ENCODE measurements around the gene MED29. TPM values are rescaled to one million over a fixed set of nuclear protein-coding genes. Genes with fewer than 3 reads are reported as not detected.
A peak's percentile ranks its signal among the peaks of the same experiment; 100 is the strongest.

The MED29 gene
- total and polyA plus RNA-seq, 2 of the 13 experiments (the other 11 are each of a cell fraction or from before 2014, with no cell fraction given): 14.0 to 19.7 TPM

GRCh38 chr19:39410017-39410830 lies 19.0 kb downstream of the MED29 start (continued):
- TF ChIP-seq ARID3A (IDR thresholded peaks at IDR 0.05; ENCODE audit: low read depth, low read length): no peak
- TF ChIP-seq MLXIP (CRISPR knock-in tag; IDR thresholded peaks at IDR 0.05; ENCODE audit: borderline replicate concordance): no peak
- TF ChIP-seq ZNF616 (CRISPR knock-in tag; IDR thresholded peaks at IDR 0.05; ENCODE audit: low read depth): no peak; the same call in 1 of the 2 replicates
- TF ChIP-seq IRX3 (CRISPR knock-in tag; IDR thresholded peaks at IDR 0.05; ENCODE audit: borderline replicate concordance, low read depth): no peak
- TF ChIP-seq KLF6 (CRISPR knock-in tag; IDR thresholded peaks at IDR 0.05): no peak
- no peak for TF ChIP-seq RFXAP (CRISPR knock-in tag; IDR thresholded peaks at IDR 0.05; ENCODE audit: borderline replicate concordance)
- peak; percentile 48; the same call in 1 of the 2 replicates for TF ChIP-seq ERF (CRISPR knock-in tag; IDR thresholded peaks at IDR 0.05)
- TF ChIP-seq, protein P1, sequence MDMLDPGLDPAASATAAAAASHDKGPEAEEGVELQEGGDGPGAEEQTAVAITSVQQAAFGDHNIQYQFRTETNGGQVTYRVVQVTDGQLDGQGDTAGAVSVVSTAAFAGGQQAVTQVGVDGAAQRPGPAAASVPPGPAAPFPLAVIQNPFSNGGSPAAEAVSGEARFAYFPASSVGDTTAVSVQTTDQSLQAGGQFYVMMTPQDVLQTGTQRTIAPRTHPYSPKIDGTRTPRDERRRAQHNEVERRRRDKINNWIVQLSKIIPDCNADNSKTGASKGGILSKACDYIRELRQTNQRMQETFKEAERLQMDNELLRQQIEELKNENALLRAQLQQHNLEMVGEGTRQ (IDR thresholded peaks at IDR 0.05; ENCODE audit: low read depth, low read length): no peak
- TF ChIP-seq, protein P1 (CRISPR knock-in tag; IDR thresholded peaks at IDR 0.05; ENCODE audit: borderline replicate concordance): no peak; the same call in 1 of the 2 replicates
- no peak for TF ChIP-seq MBNL3 (CRISPR knock-in tag; conservative IDR thresholded peaks at IDR 0.05)
- TF ChIP-seq, protein P2, sequence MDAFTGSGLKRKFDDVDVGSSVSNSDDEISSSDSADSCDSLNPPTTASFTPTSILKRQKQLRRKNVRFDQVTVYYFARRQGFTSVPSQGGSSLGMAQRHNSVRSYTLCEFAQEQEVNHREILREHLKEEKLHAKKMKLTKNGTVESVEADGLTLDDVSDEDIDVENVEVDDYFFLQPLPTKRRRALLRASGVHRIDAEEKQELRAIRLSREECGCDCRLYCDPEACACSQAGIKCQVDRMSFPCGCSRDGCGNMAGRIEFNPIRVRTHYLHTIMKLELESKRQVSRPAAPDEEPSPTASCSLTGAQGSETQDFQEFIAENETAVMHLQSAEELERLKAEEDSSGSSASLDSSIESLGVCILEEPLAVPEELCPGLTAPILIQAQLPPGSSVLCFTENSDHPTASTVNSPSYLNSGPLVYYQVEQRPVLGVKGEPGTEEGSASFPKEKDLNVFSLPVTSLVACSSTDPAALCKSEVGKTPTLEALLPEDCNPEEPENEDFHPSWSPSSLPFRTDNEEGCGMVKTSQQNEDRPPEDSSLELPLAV (CRISPR knock-in tag; conservative IDR thresholded peaks at IDR 0.05; ENCODE audit: low read depth): no peak
- TF ChIP-seq ZNF232 (CRISPR knock-in tag; IDR thresholded peaks at IDR 0.05; ENCODE audit: borderline replicate concordance): no peak
- TF ChIP-seq ZSCAN25 (CRISPR knock-in tag; IDR thresholded peaks at IDR 0.05): no peak; the same call in 1 of the 2 replicates
- no peak for TF ChIP-seq SP5 (CRISPR knock-in tag; IDR thresholded peaks at IDR 0.05; ENCODE audit: borderline replicate concordance, low read depth)
- TF ChIP-seq TAF1 (CRISPR knock-in tag; IDR thresholded peaks at IDR 0.05): 0 out of 2 replicates have a peak, but pooled peaks have one; percentile 23
- no peak for TF ChIP-seq ATAD3A (CRISPR knock-in tag; IDR thresholded peaks at IDR 0.05)

Measured in HepG2 (cell line).